Stimulated activated CD4-positive, alpha-beta T cell treated with anti-CD3 and anti-CD28 coated beads, Interleukin-15, amount 100 ng/mL, for 1 hour (primary cell): Measurements from ENCODE around the gene ANKRD9.
"Not testable (repeated sequence)": the region's sequence is repeated elsewhere in the genome, so short reads cannot be mapped to it uniquely, and the experiment has no call there.

Experiments
- DNase-seq, 2 donors: peaks; one replicate each; pipeline ENCODE4 v3.0.0-alpha.2; 2020; ENCODE audit warnings: low read depth in 1 of 2, low spot score in 1 of 2

Gene ANKRD9

GRCh38 chr14:102509746-102510615, at the start of gene ANKRD9:
Gene ANKRD9 (minus strand): TSS chr14:102509776. CDS start chr14:102507889, 1,887 bp downstream.
- peak; percentile 67 to 86 for DNase-seq

- no peak for DNase-seq
Observed at GRCh38 chr14:102558556-102558955, 49.0 kb upstream of the ANKRD9 start.

GRCh38 chr14:102557434-102558226, 48.1 kb upstream of the ANKRD9 start:
- DNase-seq = no peak

GRCh38 chr14:102556098-102556677, 46.6 kb upstream of the ANKRD9 start:
- DNase-seq = no peak

- DNase-seq = peak; percentile 22 to 38
Observed at GRCh38 chr14:102554821-102555819, 45.5 kb upstream of the ANKRD9 start.

GRCh38 chr14:102551995-102552705, 42.6 kb upstream of the ANKRD9 start:
- no peak for DNase-seq

DNA sequence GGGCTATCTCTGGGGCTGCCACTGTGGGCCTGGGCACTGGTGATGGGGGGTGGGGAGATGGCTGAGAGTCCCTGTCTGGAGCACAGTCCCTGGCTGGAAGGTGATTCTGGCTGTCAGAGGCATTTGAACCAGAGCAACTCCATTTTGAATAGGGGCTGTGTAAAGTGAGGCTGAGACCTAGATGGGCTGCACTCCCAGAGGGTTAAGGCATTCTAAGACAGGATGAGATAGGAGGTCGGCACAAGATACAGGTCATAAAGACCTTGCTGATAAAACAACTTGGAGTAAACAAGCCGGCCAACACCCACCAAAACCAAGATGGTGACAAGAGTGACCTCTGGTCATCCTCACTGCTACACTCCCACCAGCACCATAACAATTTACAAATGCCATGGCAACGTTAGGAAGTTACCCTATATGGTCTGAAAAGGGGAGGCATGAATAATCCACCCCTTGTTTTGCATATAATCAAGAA, 41.4 kb upstream of the ANKRD9 start:
- not testable (repeated sequence) for DNase-seq

DNA sequence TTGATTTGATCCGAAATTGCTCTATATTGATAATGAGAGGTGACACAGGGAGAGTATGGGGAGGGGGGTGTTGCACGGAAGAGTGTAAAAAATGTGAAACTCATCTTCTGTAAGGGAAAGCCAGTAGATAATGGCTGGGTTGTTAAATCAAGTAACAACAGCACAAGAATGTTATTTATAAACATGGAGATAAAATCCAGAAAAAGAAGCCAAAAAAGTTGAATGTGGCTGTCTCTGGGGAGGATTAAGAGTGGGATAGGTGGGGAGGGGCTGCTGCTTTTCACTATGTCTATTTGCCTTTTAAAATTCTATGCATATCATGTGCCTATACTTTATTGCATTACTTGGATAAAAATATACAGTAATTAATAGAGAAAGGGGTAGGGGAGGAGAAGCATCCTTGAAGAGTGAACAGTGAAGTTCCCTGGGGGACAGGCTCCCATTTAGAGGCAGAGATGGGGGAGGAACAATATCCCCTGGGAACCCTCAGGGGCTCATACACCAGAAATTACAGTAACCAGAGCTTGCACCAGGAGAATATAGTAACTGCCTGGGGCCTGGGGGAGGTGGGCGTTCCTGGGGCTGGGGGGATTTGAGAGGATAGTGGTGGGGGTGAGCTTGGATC, 39.2 kb upstream of the ANKRD9 start:
- DNase-seq = no peak

- no peak for DNase-seq
Observed at GRCh38 chr14:102545461-102546265, 36.1 kb upstream of the ANKRD9 start.

GRCh38 chr14:102544747-102545460, 35.3 kb upstream of the ANKRD9 start:
- DNase-seq = no peak

DNA sequence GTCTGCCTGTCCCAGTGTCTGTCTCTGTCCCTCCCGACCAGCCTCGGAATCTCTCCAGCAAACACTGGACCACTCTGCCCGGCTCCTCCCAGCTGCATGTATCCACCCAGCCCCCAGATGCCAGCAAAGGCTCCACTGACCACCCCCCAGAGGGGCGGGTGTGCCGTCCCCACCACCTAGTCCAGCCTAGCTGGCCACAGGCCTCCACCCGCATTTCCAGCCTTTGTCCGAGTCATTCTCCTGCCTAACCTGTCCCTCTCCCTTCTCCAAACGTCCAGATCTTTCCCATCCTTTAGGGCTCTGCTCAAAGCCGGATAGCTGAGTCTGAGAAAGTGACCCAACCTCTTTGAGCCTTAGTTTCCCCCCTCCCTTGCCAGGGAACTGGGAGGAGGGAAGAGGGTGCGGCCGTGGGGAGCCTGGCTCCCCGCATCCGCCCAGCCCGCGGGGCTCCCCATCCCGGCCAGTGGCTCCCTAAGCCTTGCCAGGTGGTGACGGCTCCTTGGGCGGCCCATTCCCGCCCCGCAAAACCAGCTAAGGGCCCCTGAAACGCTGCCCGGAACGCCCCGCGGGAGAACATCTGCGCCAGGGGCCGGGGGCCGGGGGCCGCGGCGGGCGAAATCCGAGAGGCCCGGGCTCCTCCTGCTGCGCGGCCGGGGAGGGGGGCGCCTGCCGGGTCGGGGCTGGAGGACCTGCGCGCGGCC, 34.6 kb upstream of the ANKRD9 start:
- DNase-seq = no peak

DNA sequence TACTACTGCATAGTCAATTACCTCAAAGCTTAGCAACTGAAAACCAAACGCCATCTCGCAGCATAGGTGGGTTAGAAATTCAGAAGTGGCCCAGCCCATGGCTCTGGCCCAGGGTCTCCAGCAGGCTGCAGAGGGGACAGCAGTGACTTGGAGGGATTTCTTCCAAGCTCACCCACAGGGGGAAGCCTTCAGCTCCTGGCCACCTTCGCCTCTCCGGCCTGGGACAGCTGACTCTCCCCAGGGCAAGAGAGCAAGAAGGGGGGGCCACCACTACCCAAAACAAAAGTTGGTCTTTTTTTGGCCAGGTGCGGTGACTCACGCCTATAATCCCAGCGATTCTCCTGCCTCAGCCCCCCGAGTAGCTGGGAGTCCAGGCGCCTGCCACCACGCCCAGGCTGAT, 32.2 kb upstream of the ANKRD9 start:
- no peak for DNase-seq

GRCh38 chr14:102541029-102541491, 31.5 kb upstream of the ANKRD9 start:
- DNase-seq = not testable (repeated sequence)

- DNase-seq = no peak
Observed at GRCh38 chr14:102540315-102541028, 30.9 kb upstream of the ANKRD9 start.

- DNase-seq = no peak
Observed at GRCh38 chr14:102539544-102540314, 30.2 kb upstream of the ANKRD9 start.
